B cell (primary cell): ENCODE measurements around the gene HTT.

Experiments
- CTCF ChIP-seq: fragments of 200-600 bp; IDR thresholded peaks from one replicate; pipeline ENCODE4 v1.8.0; 2022; ENCODE audit warnings: antibody characterized with exemption, mild to moderate bottlenecking
- EZH2 ChIP-seq: IDR thresholded peaks from 2 replicates; pipeline ENCODE4 v1.6.1; 2012; ENCODE audit warnings: borderline replicate concordance, low read depth, mild to moderate bottlenecking, moderate library complexity, low read length; ENCODE audit not compliant: insufficient read depth, poor library complexity, severe bottlenecking

- TF ChIP-seq CTCF, result no peak
- no peak for TF ChIP-seq EZH2
Measured at GRCh38 chr4:3060946-3061345, 13.5 kb upstream of the HTT start.
